Esophagus mucosa (tissue), 1 donor: Measurements from ENCODE around the gene RAB5A. TPM values are rescaled to one million over a fixed set of nuclear protein-coding genes. Genes with fewer than 3 reads are reported as not detected.

Experiments
- ATAC-seq: fragments of 200-7000 bp; cut with Tn5 transposase; one replicate; pipeline ENCODE4 v1.9.1; 2020
- total RNA-seq: library from RNA; stranded (reverse); gene quantifications from one replicate; pipeline ENCODE4 v1.2.4, GENCODE V29; 2023
- donor health status: DM: yes; HTN: yes; CAD: no.

Gene RAB5A
- total RNA-seq, 1 donor from 2014 or later: 55.0 TPM

DNA sequence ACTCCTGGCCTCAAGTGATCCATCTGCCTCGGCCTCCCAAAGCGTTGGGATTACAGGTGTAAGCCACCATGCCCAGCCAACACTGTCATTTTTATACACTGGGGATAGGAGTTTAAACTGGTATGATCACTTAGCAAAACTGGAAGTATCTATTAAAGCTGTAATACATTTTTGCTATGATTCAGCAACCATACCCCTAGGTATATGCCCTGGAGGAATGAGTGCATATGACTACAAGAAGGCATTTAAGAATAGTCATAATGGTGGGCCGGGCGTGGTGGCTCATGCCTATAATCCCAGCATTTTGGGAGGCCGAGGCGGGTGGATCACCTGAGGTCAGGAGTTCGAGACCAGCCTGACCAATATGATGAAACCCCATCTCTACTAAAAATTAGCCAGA is 85.0 kb downstream of the RAB5A start:
- peak; percentile 62 for ATAC-seq

Other genes starting within 250 kb of the RAB5A start
- gene EFHB, start 12.9 kb upstream of the RAB5A start, total RNA-seq: not detected
- gene PP2D1, start 65.2 kb downstream of the RAB5A start, total RNA-seq: not detected
- 30.7 TPM for gene KAT2B, start 93.3 kb downstream of the RAB5A start, total RNA-seq
- 5.4 TPM for gene SGO1, start 239.1 kb downstream of the RAB5A start, total RNA-seq